EH (cell line): Measurements from ENCODE around the gene OR8D2.
"Not testable (repeated sequence)": the region's sequence is repeated elsewhere in the genome, so short reads cannot be mapped to it uniquely, and the experiment has no call there.

Experiments
- DNase-seq: peaks from one replicate; pipeline ENCODE4 v3.0.0-alpha.2; 2015; ENCODE audit warnings: low read depth

The OR8D2 gene

DNA sequence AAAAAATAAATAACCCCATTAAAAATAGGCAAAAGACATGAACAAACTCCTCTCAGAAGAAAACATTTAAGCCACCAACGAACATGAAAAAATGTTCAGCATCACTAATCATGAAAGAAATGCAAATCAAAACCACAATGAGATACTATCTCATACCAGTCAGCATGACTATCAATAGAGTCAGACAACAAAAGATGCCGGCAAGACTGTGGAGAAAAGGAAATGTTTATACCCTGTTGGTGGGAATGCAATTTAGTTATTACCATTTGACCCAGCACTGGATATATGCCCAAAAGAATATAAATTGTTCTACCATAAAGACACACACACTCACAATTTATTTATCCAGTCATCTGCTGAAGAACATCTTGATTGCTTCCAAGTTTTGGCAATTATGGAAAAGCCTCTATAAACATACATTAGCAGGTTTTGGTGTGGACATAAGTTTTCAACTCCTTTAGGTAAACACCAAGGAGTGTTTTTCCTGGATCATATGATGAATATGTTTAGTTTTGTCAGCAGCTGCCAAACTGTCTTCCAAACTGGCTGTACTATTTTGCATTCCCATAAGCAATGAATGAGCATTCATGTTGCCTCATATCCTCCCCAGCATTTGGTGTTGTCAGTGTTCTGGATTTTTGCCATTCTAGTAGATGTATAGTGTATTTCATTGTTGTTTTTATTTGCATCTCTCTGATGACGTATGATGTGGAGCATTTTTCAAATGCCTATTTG is 34.2 kb downstream of the OR8D2 start:
- DNase-seq, result peak; percentile 49

DNA sequence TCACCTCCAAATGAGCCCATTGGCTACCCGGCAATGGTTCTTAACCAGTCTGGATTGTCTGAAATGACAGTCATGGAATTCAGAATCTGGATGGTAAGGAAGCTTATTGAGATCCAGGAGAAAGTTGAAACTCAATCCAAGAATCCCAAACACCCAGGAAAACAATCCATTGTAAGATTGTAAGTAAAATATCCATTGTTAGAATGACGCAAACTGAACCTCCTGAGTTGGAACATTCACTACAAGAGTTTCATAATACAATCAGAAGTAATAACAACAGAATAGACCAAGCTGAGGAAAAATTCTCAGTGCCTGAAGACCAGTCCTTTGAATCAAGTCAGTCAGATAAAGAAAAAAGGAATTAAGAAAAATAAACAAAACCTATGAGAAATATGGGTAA is 41.7 kb downstream of the OR8D2 start:
- DNase-seq, result no peak

DNA sequence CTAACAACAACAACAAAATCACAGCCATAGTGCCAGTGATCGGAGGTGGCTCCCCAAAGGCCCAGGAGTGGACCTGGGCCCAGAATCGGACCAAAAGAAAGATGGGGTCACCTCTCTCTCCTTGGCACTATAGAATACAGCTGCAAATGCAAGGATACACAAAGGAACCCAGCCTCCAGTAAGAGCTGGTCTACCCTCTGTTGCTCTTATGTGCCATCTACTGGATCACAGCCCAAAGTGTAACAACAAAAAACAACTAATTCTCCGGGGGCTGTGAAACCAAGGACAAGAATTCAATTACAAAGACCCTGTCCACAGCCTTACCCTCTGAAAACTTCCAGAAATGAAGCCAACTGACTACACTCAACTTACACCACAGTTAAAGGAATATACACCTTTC is 42.2 kb downstream of the OR8D2 start:
- no peak for DNase-seq

GRCh38 chr11:124277207-124277606 is 42.8 kb downstream of the OR8D2 start:
- DNase-seq, result no peak

- DNase-seq, result peak; percentile 1
Observed at GRCh38 chr11:124276081-124276480, 43.9 kb downstream of the OR8D2 start.

DNA sequence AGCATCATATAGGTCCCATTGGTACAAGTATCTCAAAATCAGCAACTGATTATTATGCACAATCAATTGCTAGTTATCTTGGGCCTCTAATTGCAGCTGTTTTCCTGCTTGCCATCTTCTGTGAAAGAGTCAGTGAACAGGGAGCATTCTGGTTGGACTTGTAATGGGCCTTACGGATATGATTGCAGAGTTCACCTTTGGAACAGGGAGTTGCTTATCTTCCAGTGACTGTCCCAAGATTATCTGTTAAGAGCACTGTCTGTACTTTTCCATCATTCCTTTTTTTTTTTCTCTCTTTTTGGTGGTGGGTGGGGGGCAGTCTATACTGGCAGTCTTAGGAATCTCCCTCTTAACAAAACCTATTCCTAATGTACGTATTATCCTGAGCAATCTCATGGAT is 46.0 kb downstream of the OR8D2 start:
- no peak for DNase-seq

DNA sequence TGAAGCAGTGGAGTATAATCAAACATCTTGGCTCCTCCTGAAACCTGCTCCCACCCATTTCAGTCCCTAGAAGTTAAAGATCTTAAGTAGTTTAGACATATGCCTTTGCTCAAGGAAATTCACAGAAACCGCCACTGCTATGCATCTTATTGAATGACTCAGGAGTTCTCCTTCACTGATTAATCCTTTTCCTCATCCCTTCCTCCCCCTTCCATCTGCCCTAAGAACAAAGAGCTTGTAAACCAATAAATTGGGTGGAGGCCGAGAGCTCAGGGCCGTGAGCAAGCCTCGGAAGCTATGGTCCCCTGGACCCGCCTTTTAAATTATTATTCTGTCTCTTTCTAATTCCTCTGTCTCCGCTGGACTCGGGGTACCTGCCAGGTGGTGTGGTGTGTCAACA is 49.1 kb downstream of the OR8D2 start:
- DNase-seq, result not testable (repeated sequence)
